Fibroblast of skin of scalp (primary cell): ENCODE measurements around the gene NFAM1.

ENCODE experiments used
- DNase-seq: peaks from one replicate; pipeline ENCODE4 v3.0.0-alpha.2; 2013

The NFAM1 gene

DNA sequence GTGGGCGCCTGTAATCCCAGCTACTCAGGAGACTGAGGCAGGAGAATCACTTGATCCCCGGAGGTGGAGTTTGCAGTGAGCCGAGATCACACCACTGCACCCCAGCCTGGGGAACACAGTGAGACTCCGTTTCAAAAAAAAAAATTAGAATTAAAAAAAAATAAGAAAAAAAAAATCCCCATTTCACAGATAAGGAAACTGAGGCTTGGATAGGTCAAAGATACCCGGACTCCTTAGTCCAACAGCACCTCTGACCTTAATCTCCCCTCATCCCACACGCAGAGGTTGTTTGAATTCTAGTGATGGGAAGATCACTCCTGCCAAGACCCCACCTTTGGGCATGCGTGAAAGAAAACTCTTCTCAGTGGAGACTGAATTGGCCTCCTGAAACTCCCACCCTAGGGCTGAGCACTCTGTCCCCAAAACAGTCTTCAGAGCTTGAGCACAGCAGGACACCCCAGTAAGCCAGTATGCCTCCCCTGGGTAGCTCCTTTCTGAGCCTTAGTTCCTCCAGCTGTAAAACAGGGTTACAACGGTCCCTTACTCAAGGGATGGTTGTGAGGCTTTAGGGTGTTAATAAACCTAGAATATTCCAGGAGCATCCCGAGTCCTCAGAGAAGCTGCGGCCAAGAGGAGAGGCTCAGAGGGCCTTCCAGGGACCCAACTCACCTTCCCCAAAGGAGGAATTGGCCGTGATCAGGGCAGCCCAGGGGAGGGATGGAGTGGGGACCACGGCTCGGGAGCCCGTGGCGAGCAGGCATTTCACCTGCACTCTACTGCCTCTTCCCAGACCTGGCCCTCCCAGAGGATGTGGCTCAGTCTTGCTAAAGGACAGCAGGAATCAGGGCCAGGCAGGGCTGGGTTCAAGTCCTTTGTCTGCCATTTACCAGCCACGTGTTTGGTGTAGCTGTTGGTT lies 73.3 kb downstream of the NFAM1 start:
- no peak for DNase-seq

DNA sequence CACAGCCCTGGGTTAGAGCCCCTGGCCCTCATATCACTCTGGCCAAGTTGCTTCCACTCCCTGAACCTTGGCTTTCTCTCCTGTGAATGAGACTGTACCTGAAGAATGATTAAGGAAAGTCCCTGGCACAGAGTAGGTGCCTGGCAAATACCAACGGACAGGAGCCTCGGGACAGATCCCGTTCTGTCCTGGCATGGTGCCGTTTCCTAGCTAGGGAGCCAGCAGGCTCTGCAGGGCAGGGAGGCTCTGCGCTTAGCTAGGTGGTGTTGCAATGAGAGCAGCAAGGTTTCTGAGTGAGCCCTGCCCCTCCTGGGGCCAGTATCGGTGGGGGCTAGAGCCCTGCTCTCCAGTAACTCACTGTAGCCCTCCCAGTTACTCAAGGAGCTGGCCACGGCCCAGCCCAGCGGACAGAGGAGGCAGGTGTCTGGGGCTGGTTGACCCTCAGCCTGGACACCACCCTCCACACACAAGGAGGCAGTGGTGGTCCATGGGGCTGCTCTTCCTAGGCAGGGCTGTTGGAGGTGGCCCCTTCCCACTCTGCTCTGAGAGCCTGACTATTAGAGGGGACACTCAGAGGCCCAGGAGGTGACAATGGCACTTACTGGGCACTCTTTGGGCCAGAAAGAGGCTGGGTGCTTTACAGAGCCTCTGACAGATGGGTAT lies 74.4 kb downstream of the NFAM1 start:
- DNase-seq, result no peak

DNA sequence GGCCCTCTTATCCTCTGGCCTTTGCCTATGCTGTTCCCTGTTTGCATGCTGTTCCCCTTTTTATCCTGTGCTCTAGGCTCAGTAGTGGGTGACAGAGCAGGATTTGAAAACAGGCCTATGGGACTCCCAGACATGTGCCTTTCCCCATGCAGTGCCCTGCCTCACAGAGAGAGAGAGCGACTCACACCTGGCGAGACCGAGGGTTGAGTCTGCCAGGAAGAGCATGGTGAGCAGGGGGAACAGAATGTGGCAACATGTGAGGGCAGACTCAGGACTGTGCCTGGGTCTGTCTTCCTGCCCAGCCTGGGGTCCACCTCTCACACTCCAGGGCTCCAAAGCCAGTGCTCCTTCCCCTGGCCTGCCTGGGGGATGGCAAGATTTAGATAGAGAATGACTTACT lies 75.0 kb downstream of the NFAM1 start:
- no peak for DNase-seq

DNA sequence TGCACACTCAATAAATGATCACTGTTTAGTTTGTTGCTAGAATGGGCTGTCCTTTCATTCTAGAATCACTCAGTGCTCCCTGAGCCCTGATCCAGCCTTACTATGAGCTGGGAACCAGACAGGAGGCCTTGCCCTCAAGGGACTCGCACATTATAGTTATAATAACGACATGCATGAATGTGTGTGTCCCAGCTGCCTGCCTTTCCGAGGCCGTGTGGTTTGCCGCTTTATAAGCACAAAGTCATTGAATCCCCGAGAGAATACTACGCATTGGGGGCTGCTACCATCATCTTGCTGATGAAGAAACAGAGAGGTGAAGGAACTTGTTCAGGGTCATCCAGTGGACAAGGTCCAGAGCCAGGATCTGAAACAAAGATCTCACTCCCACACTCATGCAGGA lies 75.7 kb downstream of the NFAM1 start:
- no peak for DNase-seq

DNA sequence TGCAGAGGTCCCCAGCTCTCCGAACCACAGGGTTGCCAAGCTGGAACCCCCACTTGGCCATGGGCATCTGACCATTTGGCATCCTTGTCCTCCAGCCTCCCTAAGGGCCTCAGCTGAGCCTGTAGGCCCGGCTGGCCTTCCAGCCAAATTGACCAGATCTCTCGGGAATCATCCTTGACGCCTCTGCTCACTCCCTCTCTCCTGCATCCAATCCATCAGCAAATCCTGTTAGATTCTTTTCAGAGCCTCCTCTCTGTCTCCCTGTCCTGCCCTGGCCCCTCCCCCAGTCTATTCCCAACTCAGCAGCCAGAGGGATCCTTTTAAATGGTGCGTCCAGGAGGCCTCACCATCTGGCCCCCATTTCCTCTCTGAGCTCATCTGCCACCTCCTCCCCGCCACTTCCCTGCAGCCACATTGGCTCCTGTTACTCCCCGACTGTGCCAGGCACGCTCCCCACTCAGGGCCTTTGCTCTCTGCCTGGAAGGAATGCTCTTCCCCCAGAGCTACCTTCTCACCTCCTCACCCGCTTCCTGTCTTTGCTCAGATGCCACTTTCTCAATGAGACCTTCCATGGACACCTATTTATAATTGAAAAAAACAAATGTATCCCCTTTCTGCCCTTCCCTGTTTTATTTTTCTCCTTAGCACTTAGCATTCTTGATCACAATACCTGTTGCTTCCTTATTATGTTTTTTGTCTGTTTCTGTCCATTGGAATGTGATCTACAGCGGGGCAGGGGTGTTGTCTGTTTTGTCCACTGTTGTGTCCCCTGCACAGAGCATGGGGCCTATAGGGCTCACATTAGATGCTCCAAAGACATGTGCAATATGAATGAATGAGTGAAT lies 78.1 kb downstream of the NFAM1 start:
- peak; percentile 62 for DNase-seq

DNA sequence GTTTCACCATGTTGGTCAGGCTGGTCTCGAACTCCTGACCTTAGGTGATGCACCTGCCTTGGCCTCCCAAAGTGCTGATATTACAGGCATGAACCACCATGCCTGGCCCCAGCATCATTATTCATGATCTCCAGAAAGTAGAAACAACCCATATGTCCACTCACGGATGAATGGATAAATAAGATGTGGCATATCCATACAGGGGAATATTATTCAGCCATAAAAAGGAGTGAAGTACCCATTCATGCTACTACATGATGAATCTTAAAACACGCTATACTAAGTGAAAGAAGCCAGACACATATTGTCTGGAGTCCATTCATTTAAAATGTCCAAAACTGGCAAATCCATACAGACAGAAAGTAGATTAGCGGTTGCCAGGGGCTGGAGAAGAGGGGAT lies 81.8 kb downstream of the NFAM1 start:
- DNase-seq, result no peak

DNA sequence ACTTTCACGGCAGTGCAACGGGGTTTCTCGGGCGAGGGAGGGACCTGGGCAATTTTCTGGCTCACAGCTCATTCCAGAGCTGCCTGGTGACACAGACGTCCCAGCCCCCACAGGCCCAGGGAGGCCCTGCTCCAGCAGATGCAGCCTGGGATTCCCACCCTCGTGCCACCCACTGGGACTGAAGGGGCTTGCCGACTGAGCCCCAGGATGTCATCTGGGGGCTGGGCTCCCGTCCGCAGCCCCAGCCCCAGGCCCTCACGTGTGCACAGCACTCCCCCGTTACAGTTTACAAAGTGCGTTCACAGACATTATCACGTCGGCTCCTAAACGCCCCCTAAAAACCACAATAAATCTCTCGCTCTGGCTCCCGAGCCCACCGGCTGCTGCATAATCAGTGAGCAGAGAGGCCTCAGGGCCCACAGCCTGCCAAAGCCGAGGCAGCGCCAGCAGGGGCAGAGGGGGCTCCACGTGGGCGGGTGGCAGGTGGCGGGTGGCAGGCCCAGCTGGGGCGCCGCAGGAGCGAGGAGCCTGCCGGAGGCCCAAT lies 84.8 kb downstream of the NFAM1 start:
- peak; percentile 40 for DNase-seq

DNA sequence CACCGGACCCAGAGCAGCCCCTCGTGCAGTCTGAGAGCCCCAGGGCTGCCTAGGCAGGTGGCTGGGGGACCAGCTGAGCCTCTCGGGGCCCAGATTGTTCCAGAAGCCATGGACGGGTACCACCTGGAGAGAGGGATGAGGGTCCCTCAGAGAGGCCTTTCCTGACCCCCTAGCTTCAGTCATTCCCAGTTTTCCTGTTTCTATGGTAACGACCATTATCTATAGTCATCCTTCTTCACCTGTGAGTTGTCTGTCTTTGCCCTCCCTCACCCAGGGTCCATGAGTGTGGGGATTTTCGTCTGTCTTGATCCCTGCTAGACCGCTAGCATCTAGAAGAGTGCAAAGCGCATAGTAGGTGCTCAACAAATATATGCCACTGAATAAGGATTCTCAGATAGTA lies 85.5 kb downstream of the NFAM1 start:
- no peak for DNase-seq

DNA sequence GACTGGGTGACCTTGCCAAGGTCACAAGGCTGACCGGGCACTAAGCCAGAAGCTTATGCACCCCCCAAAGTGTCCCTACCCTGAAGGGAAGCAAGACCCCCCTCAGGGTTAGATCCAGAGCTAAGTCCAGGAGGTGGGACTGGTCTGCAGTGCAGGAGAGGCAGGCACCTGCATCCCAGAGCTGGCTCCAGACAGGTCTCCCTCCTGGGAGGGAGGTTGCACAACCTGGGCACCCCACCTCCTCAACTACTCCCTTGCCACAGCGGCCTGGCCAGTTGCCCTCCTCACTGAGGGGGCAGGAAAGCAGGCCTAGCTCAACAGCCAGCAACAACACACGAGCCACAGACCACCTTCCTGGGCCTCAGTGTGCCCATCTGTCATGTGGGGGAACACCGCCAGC lies 86.7 kb downstream of the NFAM1 start:
- DNase-seq, result no peak

DNA sequence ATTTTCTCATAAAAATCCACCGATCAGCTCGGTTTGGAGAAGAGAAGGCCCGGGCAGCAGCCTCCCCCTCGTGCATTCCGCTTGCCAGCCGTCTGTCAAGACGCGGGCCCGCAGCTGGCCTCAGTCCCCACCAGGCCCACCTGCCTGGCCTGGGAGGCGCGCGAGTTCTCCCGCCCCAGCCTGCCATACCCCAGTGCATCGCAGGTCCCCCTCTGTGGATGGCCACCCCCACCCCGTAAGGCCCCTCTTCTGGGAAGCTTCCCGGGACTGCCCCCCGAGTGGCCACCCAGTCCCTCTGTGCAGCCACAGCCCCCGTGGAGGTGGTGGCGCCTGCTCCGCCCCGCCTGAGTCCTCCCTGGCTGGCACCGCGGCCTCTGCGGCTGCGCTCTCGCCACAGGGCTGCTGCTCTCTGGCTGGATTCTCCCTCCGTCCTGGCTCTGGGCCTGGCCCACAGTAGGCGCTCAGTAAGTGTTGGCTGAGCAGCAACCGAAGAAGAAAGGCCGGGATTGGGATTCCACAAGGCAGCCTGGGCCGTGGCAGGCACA lies 87.8 kb downstream of the NFAM1 start:
- peak; percentile 60 for DNase-seq

DNA sequence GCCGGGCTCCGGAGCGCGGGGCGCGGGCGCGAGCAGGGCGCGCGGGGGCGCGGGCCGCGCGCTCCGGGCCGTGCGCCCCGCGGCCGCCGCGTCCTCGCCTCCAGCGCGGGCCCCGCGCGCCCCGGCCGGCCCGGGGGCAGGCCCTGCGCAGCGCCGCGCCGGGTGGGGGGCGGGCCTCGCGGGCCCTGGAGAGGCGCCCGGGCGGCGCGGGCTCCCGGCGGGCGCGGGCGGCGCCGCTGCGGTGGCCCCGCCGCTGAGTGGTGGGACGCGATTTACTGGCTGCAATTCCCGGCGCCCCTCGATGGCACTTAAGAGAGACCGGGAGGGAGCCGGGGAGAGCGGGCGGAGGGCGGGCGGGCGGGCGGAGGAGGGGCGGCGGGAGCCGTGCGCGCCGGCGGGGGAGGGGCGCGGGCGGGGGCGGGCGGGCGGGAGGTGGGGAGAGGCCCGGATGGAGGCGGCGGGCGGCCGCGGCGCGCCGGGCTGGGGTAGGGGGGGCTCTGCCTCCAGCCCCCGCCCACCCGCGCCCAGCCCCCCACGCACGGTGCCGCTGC lies 88.6 kb downstream of the NFAM1 start:
- peak; percentile 41 for DNase-seq

DNA sequence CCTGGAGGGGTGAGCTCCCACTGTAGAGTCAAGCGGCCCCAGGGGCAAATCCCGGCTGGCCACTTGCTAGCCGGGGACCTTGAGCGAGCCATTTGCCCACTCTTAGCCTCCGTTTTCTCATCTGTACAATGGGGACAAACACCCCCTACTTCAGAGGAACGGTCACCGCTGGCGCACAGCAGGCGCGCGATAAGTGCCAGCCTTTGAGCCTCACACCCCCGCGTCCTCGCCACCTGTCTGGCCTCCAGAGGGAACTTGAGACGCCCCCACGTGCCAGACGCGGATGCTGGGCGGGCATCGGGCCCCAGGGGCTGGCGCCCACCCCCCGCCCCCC lies 89.1 kb downstream of the NFAM1 start:
- no peak for DNase-seq

DNA sequence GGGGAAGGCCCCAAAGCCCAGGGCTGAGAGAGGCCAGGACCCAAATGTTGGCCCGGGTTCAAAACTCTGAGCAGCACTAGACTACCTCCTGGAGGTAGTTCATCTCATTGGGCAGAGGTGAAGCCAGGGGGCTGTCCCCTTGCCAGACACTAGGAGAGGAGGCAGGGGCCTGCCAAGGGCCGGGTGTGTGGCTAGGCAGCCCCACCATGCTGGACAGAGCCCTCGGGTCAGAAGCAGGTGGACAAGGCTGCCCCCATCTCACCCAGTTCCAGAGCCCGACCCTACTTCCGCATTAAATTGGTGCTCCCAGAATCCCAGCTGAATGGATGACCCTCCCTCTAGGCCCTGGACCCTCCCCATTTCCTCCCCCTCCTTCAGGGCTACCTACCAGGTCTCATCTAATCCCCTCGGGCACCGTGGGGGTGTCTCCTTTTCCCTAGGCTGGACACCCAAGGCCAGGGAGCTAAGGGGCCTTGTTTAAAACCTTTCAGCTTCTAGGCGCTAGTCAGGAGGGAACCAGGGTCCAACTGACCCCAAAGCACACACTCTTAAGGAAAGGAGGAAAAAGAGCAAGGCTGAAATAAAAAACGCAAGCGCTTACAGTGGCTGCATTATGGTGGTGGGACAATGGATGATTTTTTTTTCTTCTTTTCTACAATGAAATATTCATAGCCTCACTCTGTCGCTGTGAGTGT lies 89.6 kb downstream of the NFAM1 start:
- DNase-seq, result no peak

DNA sequence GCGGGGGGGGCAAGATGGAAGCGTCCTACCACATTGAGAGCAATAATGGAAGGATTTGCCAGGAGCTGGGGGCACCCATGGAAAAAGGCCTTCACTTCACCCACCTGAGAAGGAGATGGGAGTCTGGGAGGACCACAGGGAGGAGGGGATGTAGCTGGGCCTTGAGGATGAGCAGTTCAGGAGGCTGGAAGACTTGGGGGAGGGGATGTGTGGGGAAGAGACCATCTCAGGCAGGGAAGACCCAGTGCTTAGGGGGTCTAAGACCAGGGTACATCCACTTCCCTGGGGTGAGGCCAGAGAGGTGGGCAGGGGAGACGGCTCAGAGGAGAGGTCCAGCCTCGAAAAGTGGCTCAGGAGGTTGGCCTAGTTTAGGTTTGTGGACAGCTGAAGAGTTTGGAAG lies 90.4 kb downstream of the NFAM1 start:
- DNase-seq, result no peak

DNA sequence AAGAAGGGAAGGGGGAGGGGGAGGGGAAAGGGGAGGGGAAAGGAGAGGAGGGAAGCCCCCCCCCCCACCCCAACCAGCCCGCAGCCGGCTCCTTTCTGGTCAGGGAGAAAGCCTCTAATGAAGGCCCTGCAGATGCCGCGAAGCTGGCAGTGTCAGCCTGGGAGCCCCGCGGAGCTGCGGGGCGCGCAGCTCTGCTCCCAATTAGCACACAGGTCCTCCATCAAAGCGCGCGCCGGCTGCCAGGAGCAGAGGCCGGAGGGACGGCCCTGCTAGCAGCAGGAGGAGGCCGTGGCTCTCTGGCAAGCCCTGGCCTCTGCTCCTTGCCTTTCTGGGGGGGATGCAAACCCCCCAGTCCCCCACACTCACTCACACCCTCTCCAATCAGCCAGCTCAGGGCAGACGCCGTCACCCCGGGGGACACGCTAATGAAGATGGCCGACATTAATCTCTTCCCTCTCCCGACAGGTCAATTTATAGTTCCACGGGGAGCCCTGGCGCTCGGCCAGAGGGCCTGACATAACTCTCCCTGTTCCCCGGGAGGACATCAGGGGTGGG lies 91.3 kb downstream of the NFAM1 start:
- no peak for DNase-seq

DNA sequence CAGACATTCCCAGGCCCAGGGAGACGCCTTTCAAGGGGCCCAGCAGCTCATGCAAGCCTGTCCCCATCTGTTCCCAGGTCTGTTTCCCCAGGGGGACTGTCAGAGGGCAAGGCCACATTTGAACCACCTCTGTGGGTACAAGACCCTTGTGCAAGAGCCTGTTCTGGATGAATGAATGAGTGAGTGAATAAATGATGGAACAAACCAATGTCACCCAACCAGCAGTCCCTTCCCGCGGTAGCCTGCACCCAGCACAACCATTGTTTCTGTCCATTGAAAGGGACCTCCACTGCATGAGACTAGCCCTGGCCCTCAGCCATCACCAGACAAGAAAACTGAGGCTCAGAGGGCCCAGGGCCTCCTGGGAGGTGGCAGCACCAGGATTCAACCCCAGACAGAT lies 92.1 kb downstream of the NFAM1 start:
- no peak for DNase-seq

DNA sequence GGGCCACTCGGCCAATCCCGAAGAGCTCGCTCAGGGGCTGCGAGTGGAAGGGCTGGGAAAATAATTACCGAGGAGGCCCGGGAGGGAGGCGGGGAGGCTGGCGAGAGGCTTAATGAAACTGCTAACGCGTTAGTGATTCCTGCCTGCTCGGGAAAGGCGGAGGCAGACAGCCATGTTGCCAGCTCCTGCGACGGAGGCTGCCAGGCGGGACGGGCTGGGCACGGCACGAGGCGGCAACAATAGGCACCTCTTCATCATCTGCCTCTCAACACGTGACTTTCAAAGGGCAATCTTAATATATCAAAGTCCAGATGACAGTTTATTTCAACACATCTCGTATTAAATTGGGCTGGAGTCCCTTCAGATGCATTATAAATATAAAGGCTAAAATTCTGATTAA lies 93.7 kb downstream of the NFAM1 start:
- no peak for DNase-seq

DNA sequence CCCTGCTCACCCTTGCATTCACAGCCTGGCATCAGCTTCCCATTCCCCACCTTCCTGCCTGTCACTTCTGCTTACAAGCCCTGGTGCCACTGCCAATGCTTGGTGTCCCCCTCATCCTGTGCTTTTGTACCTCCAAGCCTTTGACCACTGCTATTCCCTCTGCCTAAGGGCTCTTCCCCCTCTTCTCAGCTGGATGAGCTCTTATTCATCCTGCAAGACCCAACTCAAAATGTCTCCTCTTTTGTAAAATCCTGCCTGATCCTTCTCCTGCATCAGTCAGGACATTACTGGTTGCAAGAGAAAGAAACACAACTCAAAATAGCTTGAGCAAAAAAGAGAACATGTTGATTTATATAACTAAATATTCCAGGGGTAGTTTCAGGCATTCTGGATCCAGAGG lies 94.8 kb downstream of the NFAM1 start:
- no peak for DNase-seq

DNA sequence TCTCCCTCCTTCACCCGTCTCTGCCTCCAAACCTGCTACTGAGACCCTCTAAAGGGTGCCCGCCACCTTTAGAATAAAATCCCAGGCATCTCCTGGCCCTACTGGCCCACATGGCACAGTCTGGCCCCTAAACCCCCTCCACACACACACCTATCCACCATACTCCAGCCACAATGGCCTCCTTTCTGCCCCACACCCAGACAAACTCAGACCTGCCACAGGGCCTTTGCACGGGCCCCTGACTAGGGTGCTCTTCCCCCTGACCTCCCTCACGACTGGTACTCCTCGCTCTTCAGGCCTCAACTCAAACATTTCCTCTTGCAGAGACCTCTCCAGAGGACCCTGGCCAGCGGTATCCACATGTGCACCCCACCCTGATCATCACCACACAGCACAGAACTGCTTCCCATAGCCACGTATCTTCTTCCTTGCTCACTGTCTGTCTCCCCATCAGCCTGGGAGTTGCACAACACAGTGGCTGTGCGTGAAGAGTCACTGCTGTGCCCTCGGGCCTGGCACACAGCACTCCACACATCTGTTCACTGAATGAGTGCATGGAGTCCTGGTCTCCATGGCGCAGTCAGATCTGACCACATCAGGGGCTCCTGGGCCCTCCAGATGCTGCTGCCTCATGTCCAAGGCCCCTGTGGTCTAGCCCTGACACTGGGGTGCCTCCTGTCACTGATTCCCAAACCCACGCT lies 95.5 kb downstream of the NFAM1 start:
- DNase-seq, result no peak

DNA sequence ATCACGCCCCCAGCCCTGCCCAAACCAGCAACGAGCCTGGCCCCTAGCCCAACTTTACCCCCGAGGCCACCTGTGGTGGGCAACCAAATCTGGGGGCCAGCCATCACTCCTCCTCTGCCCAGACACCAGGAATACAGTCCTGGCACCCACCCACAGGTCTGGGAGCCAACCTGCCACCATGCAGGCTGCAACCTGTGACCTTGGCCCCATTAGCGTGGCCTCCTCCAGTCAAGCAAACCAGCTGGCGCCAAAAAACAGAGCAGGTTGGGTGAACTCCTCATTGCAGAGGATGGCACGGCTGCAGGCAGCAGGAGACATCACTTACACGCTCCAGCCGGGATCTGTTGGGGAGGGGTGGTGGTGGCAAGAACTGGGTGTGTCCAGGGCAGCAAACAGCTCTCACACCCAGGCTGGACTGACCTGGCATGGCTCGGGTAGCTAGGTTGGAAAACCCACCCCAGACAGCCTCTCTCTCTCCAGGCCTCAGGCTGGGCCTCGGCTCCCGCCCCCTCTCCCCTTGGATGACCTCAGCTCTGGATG lies 96.3 kb downstream of the NFAM1 start:
- no peak for DNase-seq
